H1 (cell line): ENCODE results near the gene PSTK. TPM values are rescaled to one million over a fixed set of nuclear protein-coding genes. Genes with fewer than 3 reads are reported as not detected.
A peak's percentile ranks its signal among the peaks of the same experiment; 100 is the strongest.

Source experiments
- ASH2L ChIP-seq: fragments of 200-600, 300-600 bp; sonication (generic); IDR thresholded peaks from one replicate; pipeline ENCODE4 v1.7.1; 2017; ENCODE audit warnings: low read length
- BACH1 ChIP-seq: IDR thresholded peaks from 2 replicates; pipeline ENCODE4 v1.6.1; 2012; ENCODE audit warnings: low read length, improper control_type of control experiment
- BRCA1 ChIP-seq: IDR thresholded peaks from 2 replicates; pipeline ENCODE4 v1.6.1; 2012; ENCODE audit warnings: low read depth, low read length, improper control_type of control experiment
- CTBP2 ChIP-seq: IDR thresholded peaks from 2 replicates; pipeline ENCODE4 v1.7.0; 2011; ENCODE audit warnings: borderline replicate concordance, mild to moderate bottlenecking, moderate library complexity, mixed read lengths, low read length; ENCODE audit not compliant: insufficient read depth, insufficient read length
- EP300 ChIP-seq, 2 experiments: IDR thresholded peaks; 1 replicate in 1 of 2; 2 replicates in 1 of 2; pipeline ENCODE4 v1.6.1; 2011 to 2012; ENCODE audit warnings: low read depth in 2 of 2, low read length in 2 of 2, mild to moderate bottlenecking in 2 of 2, borderline replicate concordance in 1 of 2, inconsistent platforms in 1 of 2, moderate library complexity in 1 of 2
- GABPA ChIP-seq: IDR thresholded peaks from 2 replicates; pipeline ENCODE4 v1.6.1; 2011; ENCODE audit warnings: mild to moderate bottlenecking, low read length, moderate library complexity, borderline replicate concordance; ENCODE audit not compliant: insufficient read depth
- HDAC6 ChIP-seq: IDR thresholded peaks from one replicate; pipeline ENCODE4 v1.7.1; 2012; ENCODE audit warnings: low read depth, mild to moderate bottlenecking, inconsistent platforms, low read length, moderate library complexity
- JUN ChIP-seq: IDR thresholded peaks from 2 replicates; pipeline ENCODE4 v1.6.1; 2011; ENCODE audit warnings: low read depth, mild to moderate bottlenecking, improper control_type of control experiment, low read length
- KDM1A ChIP-seq: fragments of 200-600, 300-600 bp; sonication (generic); IDR thresholded peaks from 2 replicates; pipeline ENCODE4 v1.7.1; 2016; ENCODE audit warnings: mild to moderate bottlenecking, low read length, borderline replicate concordance
- MAFK ChIP-seq: IDR thresholded peaks from 2 replicates; pipeline ENCODE4 v1.6.1; 2012; ENCODE audit warnings: low read depth, mild to moderate bottlenecking, improper control_type of control experiment, low read length
- POLR2AphosphoS5 ChIP-seq: IDR thresholded peaks from 2 replicates; pipeline ENCODE4 v1.6.1; 2011; ENCODE audit warnings: low read depth, low read length
- RBBP5 ChIP-seq: IDR thresholded peaks from 2 replicates; pipeline ENCODE4 v1.7.1; 2012; ENCODE audit warnings: low read depth, mild to moderate bottlenecking, inconsistent platforms, low read length, moderate library complexity, borderline replicate concordance
- SP4 ChIP-seq: IDR thresholded peaks from 2 replicates; pipeline ENCODE4 v1.6.1; 2012; ENCODE audit warnings: low read length, inconsistent platforms
- SUZ12 ChIP-seq: fragments of 200-600 bp; sonication (generic); IDR thresholded peaks from 2 replicates; pipeline ENCODE4 v1.6.1; 2012; ENCODE audit warnings: mild to moderate bottlenecking, inconsistent platforms, low read length, moderate library complexity, mixed read lengths
- YY1 ChIP-seq: IDR thresholded peaks from 2 replicates; pipeline ENCODE4 v1.6.1; 2011; ENCODE audit warnings: low read depth, mild to moderate bottlenecking, low read length
- ZNF274 ChIP-seq: IDR thresholded peaks from 2 replicates; pipeline ENCODE4 v1.7.0; 2012; ENCODE audit warnings: low read length, borderline replicate concordance; ENCODE audit errors: extremely low read depth
- polyA plus RNA-seq, 7 experiments: library from polyadenylated mRNA; depleted of rRNA in 3 of 7; stranded (reverse) in 5 of 7; unstranded in 2 of 7; fragments of >200 nt in 5 of 7; fragments of 200-250 nt in 2 of 7; gene quantifications; 1 replicate in 5 of 7; 2 replicates in 1 of 7; 4 replicates in 1 of 7; pipeline versions ENCODE4 v1.2.1 to v1.2.3, GENCODE V29; 2011 to 2013; ENCODE audit warnings: missing spikeins in 2 of 7, mixed read lengths in 2 of 7
- total RNA-seq: library from RNA; stranded (reverse); fragmentation: NEBNext Ultra II Directional; extraction: Animal tissue kit (Norgen Biotek cat#: 25700); gene quantifications from 2 replicates; pipeline ENCODE4 v1.2.1, GENCODE V29; 2021
- TF ChIP-seq, protein P1 (sequence below): IDR thresholded peaks from 2 replicates; pipeline ENCODE4 v1.6.1; 2012; ENCODE audit warnings: inconsistent platforms
- TF ChIP-seq, protein P2 (sequence below): IDR thresholded peaks from 2 replicates; pipeline ENCODE4 v1.6.1; 2011; ENCODE audit warnings: low read depth, mild to moderate bottlenecking, low read length; ENCODE audit not compliant: insufficient read depth

PSTK gene
- total and polyA plus RNA-seq, 2 of the 8 experiments (the other 6 are each of a cell fraction or from before 2014, with no cell fraction given) = 4.4 to 6.6 TPM

DNA sequence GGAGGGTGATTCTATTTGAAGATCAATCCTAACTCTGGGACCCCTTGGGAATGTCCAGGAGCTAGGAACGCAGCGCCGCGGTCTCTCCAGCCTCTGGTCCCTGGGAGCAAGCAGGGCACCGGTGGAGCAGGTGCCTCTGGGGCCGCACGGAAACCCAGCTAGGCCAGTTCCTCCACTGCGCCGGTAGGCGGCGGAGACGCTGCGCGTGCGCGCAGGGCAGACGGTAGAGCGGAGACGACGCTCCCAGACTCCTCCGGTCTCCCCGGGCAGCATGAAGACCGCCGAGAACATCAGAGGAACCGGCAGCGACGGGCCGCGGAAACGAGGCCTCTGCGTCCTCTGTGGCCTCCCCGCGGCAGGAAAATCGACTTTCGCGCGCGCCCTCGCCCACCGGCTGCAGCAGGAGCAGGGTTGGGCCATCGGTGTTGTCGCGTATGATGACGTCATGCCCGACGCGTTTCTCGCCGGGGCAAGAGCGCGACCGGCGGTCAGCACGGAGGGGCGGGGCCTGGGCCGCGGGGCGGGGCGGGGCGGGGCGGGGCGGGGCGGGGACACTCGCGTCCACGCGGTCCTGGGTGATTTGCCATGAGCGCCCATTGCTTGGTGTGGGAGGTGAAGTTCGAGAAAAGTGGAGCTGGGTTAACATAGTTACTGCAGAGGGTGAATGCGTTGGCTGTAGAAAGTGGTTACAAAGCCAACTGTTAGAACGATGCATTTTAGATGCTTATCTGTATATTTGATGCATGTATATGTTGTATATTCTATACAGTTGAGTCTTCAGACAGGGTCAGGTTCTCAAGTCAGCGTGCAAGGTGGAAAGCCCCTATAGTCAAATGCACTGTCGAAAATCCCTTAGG lies at the start of gene PSTK (continued):
- TF ChIP-seq JUN (no peak), CTBP2 (no peak), RBBP5 (peak; percentile 100), POLR2AphosphoS5 (peak; percentile 95), SUZ12 (no peak), ZNF274 (no peak), BRCA1 (no peak), EP300 (IDR thresholded peaks at IDR 0.05; ENCODE audit: borderline replicate concordance in 1 of 2, low read depth in 2 of 2, low read length in 2 of 2) (peak in 1 of 2 experiments; percentile 44; a peak in 1 of 3 replicates), ASH2L (peak; percentile 99), BACH1 (peak; percentile 57), KDM1A (no peak), GABPA (no peak), HDAC6 (no peak), YY1 (no peak), MAFK (no peak), SP4 (0 out of 2 replicates have a peak, but pooled peaks have one; percentile 64)
- TF ChIP-seq, protein P1, sequence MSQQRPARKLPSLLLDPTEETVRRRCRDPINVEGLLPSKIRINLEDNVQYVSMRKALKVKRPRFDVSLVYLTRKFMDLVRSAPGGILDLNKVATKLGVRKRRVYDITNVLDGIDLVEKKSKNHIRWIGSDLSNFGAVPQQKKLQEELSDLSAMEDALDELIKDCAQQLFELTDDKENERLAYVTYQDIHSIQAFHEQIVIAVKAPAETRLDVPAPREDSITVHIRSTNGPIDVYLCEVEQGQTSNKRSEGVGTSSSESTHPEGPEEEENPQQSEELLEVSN = peak; percentile 83
- TF ChIP-seq, protein P2, sequence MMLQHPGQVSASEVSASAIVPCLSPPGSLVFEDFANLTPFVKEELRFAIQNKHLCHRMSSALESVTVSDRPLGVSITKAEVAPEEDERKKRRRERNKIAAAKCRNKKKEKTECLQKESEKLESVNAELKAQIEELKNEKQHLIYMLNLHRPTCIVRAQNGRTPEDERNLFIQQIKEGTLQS = peak; percentile 85
